Epidermal melanocyte (primary cell): ENCODE data around the gene KRTAP12-1.
"Not testable (repeated sequence)": the region's sequence is repeated elsewhere in the genome, so short reads cannot be mapped to it uniquely, and the experiment has no call there.

Experiments
- DNase-seq: peaks from one replicate; pipeline ENCODE4 v3.0.0; 2011; ENCODE audit warnings: low spot score; ENCODE audit not compliant: insufficient read length

KRTAP12-1 gene

DNA sequence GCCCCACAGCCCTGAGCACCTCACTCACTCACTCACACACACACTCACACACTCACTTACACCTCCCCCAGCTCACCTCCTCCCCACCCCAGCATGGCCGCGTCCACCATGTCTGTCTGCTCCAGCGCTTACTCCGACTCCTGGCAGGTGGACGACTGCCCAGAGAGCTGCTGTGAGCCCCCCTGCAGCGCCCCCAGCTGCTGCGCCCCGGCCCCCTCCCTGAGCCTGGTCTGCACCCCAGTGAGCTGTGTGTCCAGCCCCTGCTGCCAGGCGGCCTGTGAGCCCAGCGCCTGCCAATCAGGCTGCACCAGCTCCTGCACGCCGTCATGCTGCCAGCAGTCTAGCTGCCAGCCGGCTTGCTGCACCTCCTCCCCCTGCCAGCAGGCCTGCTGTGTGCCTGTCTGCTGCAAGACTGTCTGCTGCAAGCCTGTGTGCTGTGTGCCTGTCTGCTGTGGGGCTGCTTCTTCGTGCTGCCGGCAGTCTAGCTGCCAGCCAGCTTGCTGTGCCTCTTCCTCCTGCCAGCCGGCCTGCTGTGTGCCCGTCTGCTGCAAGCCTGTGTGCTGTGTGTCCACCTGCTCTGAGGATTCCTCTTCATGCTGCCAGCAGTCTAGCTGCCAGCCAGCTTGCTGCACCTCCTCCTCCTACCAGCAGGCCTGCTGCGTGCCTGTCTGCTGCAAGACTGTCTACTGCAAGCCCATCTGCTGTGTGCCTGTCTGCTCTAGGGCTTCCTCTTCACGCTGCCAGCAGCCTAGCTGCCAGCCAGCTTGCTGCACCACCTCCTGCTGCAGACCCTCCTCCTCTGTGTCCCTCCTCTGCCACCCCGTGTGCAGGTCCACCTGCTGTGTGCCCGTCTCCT lies 35.4 kb downstream of the KRTAP12-1 start, which contains the start of gene KRTAP10-11:
TSS of gene KRTAP10-11 (plus strand) at position 49 of the 856 bp plus-strand sequence. CDS start at position 94, 45 bp downstream.
- not testable (repeated sequence) for DNase-seq

- no peak for DNase-seq
Observed at GRCh38 chr21:44644878-44645277, 37.1 kb downstream of the KRTAP12-1 start.

GRCh38 chr21:44643741-44644310 lies 38.1 kb downstream of the KRTAP12-1 start:
- no peak for DNase-seq

DNA sequence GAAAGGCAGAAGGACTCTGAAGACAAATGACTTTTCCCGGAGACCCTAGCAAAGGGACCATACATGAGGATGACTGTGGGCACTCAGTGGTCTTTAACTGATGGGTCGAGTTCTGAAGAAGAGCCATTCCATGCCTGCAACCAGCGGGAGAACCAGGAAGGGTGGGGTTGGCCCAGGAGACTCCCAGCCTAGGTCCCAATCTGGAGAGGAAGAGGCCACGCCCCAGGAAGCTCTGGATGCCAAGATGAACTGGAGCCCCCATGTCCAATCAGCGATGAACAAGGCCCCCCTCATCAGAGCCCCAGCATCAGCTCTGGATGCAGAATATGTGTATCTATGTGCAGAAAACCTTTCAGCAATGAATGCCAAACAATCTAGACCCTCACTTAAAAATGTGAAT lies 41.2 kb downstream of the KRTAP12-1 start:
- DNase-seq, result no peak

DNA sequence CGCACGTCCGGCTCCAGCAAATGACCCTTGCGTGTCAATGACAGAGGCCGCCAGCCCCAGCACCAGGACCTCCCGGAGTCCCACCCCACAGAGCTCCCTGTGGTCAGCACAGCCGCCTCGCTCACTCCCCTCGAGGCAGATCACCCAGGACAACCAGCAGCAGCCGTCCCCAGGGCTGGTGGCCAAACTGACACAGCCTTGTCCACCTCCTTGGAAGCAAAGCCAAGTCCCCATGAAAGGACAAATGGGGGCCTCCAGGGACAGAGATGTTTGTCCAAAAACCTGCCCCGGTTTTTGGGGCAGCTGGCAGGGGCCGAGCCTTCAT lies 42.7 kb downstream of the KRTAP12-1 start:
- no peak for DNase-seq

GRCh38 chr21:44638506-44639330 lies 43.2 kb downstream of the KRTAP12-1 start:
- not testable (repeated sequence) for DNase-seq

GRCh38 chr21:44637851-44638348 lies 44.1 kb downstream of the KRTAP12-1 start:
- DNase-seq, result not testable (repeated sequence)

DNA sequence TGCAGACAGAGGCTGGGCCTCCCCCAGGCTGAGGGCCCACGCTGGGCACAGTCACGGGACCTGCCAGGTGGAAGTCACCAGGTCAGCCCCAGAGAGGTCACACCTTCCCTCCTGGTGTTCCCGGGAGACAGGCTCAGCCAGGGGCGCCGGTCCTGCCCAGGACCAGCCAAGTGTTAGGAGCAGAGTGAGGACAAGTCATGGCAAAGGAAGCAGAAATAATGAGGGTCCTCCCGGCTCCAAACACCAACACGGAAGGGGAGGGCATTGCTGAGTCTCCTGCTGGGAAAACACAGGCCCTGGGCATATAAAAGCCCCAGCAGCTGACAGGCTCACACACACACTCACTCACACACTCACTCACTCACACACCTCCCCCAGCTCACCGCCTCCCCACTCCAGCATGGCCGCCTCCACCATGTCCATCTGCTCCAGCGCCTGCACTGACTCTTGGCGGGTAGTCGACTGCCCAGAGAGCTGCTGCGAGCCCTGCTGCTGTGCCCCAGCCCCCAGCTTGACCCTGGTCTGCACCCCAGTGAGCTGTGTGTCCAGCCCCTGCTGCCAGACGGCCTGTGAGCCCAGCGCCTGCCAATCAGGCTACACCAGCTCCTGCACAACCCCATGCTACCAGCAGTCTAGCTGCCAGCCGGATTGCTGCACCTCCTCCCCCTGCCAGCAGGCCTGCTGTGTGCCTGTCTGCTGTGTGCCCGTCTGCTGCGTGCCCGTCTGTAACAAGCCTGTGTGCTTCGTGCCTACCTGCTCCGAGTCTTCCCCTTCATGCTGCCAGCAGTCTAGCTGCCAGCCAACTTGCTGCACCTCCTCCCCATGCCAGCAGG lies 44.7 kb downstream of the KRTAP12-1 start, which contains the start of gene KRTAP10-10:
TSS of gene KRTAP10-10 (plus strand) at position 339 of the 833 bp plus-strand sequence. CDS start at position 401, 62 bp downstream.
- DNase-seq, result no peak

DNA sequence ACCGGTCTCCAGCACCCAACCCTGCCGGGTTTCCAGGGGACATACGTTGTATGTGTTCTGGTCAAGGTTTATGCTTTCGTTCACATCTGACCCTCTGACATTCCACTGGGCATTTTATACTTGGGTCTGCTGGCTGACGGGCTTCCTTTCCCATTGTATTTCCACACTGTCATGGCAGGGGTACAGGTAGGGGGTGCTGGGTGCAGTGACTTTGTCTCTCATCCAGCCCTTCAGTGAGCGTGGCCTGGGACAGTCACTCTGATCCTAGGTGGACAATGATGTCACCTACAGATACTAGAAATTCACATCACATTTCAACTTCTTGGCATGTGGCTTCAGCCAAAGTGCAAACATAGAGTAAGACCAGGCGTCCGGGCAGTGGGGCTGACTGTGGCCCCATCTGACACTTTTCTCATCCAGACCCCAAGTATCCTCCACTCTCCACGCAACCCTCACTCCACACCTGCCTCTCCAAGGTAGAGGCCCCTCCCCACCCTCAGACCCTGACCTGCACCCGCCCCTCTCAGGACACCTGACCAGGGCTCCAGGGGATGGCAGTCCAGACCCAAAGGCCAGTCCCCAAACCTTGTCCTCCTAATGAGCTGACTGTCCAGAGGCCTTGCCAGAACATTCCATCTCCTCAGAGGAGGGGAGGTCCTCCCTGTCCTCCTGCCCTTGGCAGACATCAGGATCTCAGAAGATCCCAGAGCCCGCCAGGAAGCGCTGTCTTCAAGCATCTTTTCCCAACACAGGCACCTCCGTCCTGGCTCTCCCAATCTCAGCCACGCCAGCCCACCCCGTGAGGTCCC lies 45.5 kb downstream of the KRTAP12-1 start:
- no peak for DNase-seq

- DNase-seq, result no peak
Observed at GRCh38 chr21:44632067-44632466, 49.9 kb downstream of the KRTAP12-1 start.
